ENCODE measurements around the gene IFNAR1.

Gene IFNAR1

GRCh38 chr21:33293811-33294216, 31.0 kb upstream of the IFNAR1 start:
- no peak for DNase-seq (ENCODE audit: extremely low read depth, low read depth)
- no peak for TF ChIP-seq CTCF (IDR thresholded peaks at IDR 0.05; ENCODE audit: low read depth, low read length, missing control alignments)
- no peak overlapping the region for H3K4me3 ChIP-seq (replicated peaks; ENCODE audit: low read depth, low read length)

DNA sequence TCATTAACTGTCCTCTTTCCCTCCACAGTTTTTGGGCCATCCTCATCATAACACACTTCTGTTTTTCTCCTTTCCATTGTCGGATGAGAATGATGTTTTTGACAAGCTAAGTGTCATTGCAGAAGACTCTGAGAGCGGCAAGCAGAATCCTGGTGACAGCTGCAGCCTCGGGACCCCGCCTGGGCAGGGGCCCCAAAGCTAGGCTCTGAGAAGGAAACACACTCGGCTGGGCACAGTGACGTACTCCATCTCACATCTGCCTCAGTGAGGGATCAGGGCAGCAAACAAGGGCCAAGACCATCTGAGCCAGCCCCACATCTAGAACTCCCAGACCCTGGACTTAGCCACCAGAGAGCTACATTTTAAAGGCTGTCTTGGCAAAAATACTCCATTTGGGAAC, 28.6 kb upstream of the IFNAR1 start:
- DNase-seq (ENCODE audit: extremely low read depth, low read depth) = no peak
- no peak overlapping the region for H3K4me3 ChIP-seq (replicated peaks; ENCODE audit: low read depth, low read length)
- no peak for TF ChIP-seq CTCF (IDR thresholded peaks at IDR 0.05; ENCODE audit: low read depth, low read length, missing control alignments)

DNA sequence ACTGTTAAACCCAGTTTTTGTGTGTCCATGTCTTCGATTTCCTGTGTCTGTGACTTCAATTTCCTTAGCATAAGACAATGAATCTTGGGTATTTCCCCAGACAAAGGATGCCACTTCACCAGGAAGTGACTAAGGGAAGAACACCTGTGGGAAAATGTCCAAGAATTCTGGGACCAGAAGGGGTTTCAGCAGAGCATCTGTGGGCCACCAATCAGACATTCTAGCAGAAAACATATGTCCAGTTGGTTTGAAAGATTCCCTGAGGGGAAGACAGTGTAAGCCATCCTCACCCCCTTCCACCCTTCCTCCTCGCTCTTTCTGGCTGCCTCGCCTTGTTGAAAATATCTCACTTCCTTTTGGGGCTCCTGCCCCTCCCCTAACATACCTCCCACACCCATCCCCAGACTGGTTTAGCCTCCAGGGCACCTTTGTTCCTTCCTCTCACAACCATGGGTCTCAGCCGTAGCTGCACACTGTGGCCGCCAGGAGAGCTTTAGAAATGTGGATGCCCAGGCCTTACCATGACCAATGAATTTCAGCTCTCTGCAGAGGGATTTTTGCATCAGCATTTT, 25.5 kb upstream of the IFNAR1 start:
- TF ChIP-seq CTCF (IDR thresholded peaks at IDR 0.05; ENCODE audit: low read depth, low read length, missing control alignments) = no peak
- H3K4me3 ChIP-seq (replicated peaks; ENCODE audit: low read depth, low read length) = no peak overlapping the region
- DNase-seq (ENCODE audit: extremely low read depth, low read depth) = no peak

DNA sequence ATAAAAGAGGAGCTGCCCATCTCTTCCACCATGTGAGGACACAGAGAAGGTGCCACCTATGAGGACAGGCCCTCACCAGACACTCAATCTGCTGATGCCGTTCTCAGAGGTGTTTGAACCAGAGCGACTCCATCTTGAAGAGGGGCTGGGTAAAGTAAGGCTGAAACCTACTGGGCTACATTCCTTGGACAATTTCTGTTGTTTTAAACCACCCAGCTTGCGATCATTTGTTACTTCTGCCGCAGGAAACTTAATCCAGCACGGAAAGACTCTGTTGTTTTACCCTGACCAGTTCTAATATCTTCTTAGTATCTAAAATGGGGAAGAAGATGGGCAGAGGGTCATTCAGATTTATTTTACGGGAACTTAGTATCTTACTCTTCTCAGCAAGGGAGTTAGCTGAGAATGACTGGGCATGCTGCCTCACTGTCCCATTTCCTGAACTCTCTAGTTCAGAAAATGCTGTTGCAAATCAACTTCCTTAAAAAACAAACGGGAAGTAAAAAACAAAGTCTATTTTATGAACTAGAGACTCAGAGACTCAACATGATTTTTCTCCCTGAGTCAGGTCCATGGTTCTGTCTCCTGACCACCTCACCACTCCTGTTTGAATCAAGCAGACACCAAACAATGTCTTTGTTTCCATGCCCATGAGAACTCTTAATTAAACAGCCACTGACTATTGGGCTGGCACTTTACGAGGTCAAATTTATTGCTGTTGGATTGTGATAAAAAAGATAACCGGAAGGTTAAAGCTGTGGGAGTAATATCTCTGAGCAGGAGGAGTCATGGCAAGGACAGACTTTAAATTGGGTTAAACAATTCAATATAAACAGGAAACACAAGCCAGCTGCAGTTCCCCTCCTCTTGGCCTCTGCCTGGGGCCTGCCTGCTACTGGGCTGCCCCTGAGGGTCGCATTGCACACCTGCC, 23.8 kb upstream of the IFNAR1 start:
- no peak for DNase-seq (ENCODE audit: extremely low read depth, low read depth)
- TF ChIP-seq CTCF (IDR thresholded peaks at IDR 0.05; ENCODE audit: low read depth, low read length, missing control alignments) = no peak
- H3K4me3 ChIP-seq (replicated peaks; ENCODE audit: low read depth, low read length) = no peak overlapping the region

GRCh38 chr21:33301632-33302002, 23.2 kb upstream of the IFNAR1 start:
- no peak for TF ChIP-seq CTCF (IDR thresholded peaks at IDR 0.05; ENCODE audit: low read depth, low read length, missing control alignments)

DNA sequence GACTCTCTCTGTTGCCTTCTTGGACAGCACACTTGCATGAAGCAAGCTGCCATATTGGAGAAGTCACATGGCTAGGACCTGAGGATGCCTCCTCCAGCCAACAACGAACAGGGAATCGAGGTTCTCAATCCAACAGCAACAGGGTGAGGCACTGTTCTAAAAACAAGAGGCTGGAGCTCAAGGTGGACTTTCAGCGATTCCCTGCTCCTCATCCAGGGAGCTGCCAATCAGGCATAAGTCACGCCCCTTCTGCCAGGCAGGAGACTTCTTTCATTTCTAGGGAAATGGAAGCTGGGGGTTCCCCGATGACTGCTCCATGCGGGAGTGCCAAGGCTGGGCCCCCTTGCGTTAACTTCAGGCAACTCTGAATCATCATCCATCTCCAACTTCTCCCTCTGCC, 22.7 kb upstream of the IFNAR1 start:
- no peak for DNase-seq (ENCODE audit: extremely low read depth, low read depth)
- no peak overlapping the region for H3K4me3 ChIP-seq (replicated peaks; ENCODE audit: low read depth, low read length)

More at GRCh38 chr21:33301632-33302002, 23.2 kb upstream of the IFNAR1 start:
- DNase-seq (ENCODE audit: extremely low read depth, low read depth) = no peak
- no peak overlapping the region for H3K4me3 ChIP-seq (replicated peaks; ENCODE audit: low read depth, low read length)

More for the DNA sequence above, 22.7 kb upstream of the IFNAR1 start:
- TF ChIP-seq CTCF (IDR thresholded peaks at IDR 0.05; ENCODE audit: low read depth, low read length, missing control alignments) = no peak

All from HFF-Myc (cell line).